HUES64 (cell line): ENCODE results near the gene SLC39A11.

Source experiments
- H3K27ac ChIP-seq: 2 replicates; pipeline ENCODE4 v1.7.0; 2013; ENCODE audit warnings: low read depth, low read length, inconsistent platforms
- H3K27me3 ChIP-seq: 2 replicates; pipeline ENCODE4 v1.6.1; 2013; ENCODE audit warnings: mild to moderate bottlenecking, low read length; ENCODE audit not compliant: insufficient read depth
- H3K36me3 ChIP-seq: 2 replicates; pipeline ENCODE4 v1.6.1; 2013; ENCODE audit warnings: mild to moderate bottlenecking, low read length; ENCODE audit not compliant: insufficient read depth
- H3K4me1 ChIP-seq: 2 replicates; pipeline ENCODE4 v1.6.1; 2013; ENCODE audit warnings: mild to moderate bottlenecking, low read length, moderate library complexity; ENCODE audit not compliant: insufficient read depth
- H3K4me3 ChIP-seq: 2 replicates; pipeline ENCODE4 v1.5.1; 2013; ENCODE audit warnings: mild to moderate bottlenecking, low read length, moderate library complexity
- H3K9ac ChIP-seq: 2 replicates; pipeline ENCODE4 v1.6.1; 2013; ENCODE audit warnings: mild to moderate bottlenecking, low read depth, low read length
- H3K9me3 ChIP-seq: 2 replicates; pipeline ENCODE4 v1.6.1; 2013; ENCODE audit warnings: low read depth, low read length; ENCODE audit not compliant: insufficient read depth
- WGBS: fragments of 150-250, 120-280 bp; methylation state at CpG from one replicate; pipeline ENCODE4 v1.1.7; 2013; ENCODE audit warnings: missing lambda C conversion rate; 5-methylcytosine and 5-hydroxymethylcytosine counted together

The SLC39A11 gene

DNA sequence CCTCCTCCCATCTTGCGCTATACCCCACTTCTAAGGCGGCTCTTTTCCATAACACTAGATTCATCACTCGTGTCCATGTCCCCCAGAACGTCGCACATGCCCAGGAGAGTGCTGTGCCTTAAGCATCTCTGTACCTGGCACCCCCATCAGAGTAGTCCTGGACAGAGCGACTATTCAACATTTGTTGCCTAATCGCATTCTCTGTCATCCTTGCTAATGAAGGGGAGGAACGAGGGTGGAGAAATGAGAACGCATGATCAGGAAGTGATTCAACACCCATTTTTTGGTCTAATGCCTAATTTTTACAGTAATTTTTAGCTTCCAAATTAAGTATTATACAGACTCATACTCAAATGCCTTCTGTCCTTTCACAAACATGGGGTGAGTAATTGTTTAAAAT, 53.2 kb downstream of the SLC39A11 start:
- Histone ChIP-seq H3K9me3 (0 out of 2 replicates have a peak, but pooled peaks cover 2% of the 10 kb centered on the region), H3K36me3 (no peaks in the 10 kb centered on the region), H3K27me3 (no peaks in the 10 kb centered on the region), H3K4me1 (no peaks in the 10 kb centered on the region), H3K9ac (no peak overlapping the region), H3K4me3 (no peak overlapping the region), H3K27ac (no peak overlapping the region)
- WGBS: 93% methylated on average over 9 of the region's 9 CpGs

DNA sequence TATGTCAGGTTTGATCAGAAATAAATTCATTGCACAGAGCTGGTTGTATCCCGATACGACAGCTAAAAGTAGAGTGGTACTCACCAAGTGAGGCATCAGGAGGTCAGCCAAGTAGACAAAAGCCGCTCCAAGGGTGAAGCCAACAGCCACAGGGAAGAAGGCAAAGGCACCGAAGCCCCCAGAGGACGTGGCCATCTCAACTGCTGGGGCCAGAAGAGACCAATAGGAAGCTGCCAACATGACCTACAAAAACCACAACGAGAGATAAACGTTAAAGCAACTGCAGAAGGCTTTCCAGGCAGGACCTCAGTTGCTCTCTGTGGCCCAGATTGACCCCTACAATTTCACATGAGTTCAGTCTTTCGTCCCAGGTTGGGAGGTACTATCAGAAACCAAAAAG, 61.0 kb downstream of the SLC39A11 start:
- H3K4me3 ChIP-seq: no peak overlapping the region
- no peak overlapping the region for H3K27ac ChIP-seq
- no peak overlapping the region for H3K9ac ChIP-seq
- 92% methylated on average over 8 of the region's 8 CpGs for WGBS
- no peaks in the 10 kb centered on the region for H3K36me3 ChIP-seq
- H3K27me3 ChIP-seq: no peaks in the 10 kb centered on the region
- no peaks in the 10 kb centered on the region for H3K4me1 ChIP-seq
- H3K9me3 ChIP-seq: no peaks in the 10 kb centered on the region

DNA sequence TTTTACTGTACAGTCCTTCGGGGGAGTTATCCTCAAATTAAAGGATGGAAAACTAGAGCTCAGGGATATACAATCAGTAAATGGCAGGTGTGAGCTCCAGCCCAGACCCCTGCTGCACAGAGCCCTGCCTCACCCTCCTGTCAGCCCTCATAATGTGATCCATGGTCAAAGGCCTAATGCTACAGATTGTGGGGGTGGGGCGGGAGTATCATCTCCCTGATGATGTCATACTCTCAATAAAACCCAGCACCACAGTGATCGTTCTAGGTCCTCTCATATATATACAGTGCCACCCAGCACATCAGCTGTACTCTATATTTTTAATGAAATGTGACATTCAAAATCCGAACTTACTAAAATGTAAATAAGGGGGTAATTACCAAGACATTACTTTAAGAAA, 61.5 kb downstream of the SLC39A11 start:
- Histone ChIP-seq H3K4me1 (no peaks in the 10 kb centered on the region), H3K9ac (no peak overlapping the region), H3K9me3 (no peaks in the 10 kb centered on the region), H3K36me3 (no peaks in the 10 kb centered on the region), H3K27ac (no peak overlapping the region), H3K4me3 (no peak overlapping the region), H3K27me3 (no peaks in the 10 kb centered on the region)
- 100% methylated on average over 3 of the region's 4 CpGs for WGBS

DNA sequence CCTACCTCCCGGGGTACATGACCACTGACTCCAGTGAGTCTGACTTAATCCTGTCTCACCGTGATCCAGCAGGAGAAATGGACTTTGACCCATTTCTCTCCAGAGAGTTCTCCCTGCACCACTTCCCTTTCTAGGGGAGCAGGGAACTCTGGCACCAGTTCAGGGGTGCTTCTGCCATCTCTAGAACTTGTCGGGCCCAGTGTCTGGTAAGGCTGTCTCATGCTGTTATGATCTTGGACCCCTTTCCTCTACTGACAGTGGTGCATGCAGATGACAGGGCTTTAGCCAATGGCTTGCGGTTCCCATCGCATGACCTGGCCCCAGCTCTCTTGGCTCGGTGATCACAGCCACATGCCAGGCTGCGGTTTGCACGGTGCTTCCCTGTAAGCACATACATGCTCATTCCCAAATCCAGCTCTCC, 62.0 kb downstream of the SLC39A11 start:
- no peaks in the 10 kb centered on the region for H3K4me1 ChIP-seq
- no peak overlapping the region for H3K9ac ChIP-seq
- 92% methylated on average over 8 of the region's 8 CpGs for WGBS
- no peaks in the 10 kb centered on the region for H3K36me3 ChIP-seq
- H3K4me3 ChIP-seq: no peak overlapping the region
- no peak overlapping the region for H3K27ac ChIP-seq
- H3K9me3 ChIP-seq: no peaks in the 10 kb centered on the region
- H3K27me3 ChIP-seq: no peaks in the 10 kb centered on the region

DNA sequence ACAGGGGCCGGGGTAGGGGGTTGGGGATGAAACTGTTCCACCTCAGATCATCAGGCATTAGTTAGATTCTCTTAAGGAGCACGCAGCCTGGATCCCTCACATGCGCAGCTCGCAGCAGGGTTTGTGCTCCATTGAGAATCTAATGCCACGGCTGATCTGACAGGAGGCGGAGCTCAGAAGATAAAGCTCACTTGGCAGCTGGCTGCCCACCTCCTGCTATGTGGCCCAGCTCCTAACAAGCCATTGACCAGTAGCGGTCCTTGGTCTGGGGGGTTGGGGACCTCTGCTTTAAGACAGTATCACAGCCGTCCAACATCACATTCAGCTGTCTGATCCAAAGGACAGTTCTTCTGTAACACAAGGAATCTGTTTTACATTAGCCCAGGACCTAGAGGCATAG, 62.5 kb downstream of the SLC39A11 start:
- Histone ChIP-seq H3K27ac (no peak overlapping the region), H3K4me3 (no peak overlapping the region), H3K36me3 (no peaks in the 10 kb centered on the region), H3K9me3 (no peaks in the 10 kb centered on the region), H3K27me3 (no peaks in the 10 kb centered on the region), H3K4me1 (no peaks in the 10 kb centered on the region), H3K9ac (no peak overlapping the region)
- WGBS: 88% methylated on average over 8 of the region's 8 CpGs

DNA sequence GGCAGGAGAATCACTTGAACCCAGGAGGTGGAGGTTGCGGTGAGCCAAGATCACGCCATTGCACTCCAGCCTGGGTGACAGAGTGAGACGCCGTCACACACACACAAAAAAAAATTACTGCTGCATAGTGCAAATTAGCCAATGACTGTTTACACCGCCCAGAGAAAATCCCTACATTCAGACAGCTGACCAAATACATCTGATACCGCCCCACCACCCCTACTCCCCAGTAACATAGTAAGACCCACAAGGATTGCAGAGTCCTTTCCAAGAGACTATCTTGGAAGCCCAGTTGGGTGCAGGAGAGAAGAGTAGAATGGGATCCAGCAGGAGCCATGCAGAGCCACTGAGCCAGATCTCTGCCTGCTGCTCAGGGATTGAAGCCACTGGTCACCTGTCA, 63.5 kb downstream of the SLC39A11 start:
- H3K4me1 ChIP-seq: no peaks in the 10 kb centered on the region
- no peak overlapping the region for H3K9ac ChIP-seq
- H3K27me3 ChIP-seq: no peaks in the 10 kb centered on the region
- no peak overlapping the region for H3K27ac ChIP-seq
- 93% methylated on average over 6 of the region's 6 CpGs for WGBS
- H3K9me3 ChIP-seq: no peaks in the 10 kb centered on the region
- H3K36me3 ChIP-seq: no peaks in the 10 kb centered on the region
- no peak overlapping the region for H3K4me3 ChIP-seq

DNA sequence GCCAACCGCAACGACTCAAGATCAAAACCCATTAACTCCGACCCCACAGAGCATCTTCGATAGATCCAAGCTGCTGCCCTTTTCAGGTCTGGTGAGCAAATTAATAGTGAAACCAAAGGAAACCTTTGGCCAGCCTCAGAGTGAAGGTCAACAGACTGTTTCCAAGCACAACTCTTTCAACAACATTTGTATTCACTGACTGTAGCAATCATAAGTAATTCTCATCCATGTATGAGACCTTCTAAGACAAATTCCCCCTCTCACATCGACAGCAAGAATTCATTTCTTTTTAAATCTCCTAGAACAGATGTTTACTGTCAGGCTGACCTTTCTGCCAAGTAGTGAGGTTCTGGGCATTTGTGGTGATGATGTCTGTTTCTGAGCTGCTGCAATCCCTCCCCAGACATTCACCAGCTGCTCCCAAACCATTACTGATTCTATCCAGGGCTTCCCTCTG, 64.2 kb downstream of the SLC39A11 start:
- H3K27me3 ChIP-seq: no peaks in the 10 kb centered on the region
- H3K36me3 ChIP-seq: no peaks in the 10 kb centered on the region
- no peak overlapping the region for H3K4me3 ChIP-seq
- H3K27ac ChIP-seq: no peak overlapping the region
- H3K9me3 ChIP-seq: no peaks in the 10 kb centered on the region
- H3K4me1 ChIP-seq: no peaks in the 10 kb centered on the region
- H3K9ac ChIP-seq: no peak overlapping the region
- WGBS: 96% methylated on average over 5 of the region's 5 CpGs

DNA sequence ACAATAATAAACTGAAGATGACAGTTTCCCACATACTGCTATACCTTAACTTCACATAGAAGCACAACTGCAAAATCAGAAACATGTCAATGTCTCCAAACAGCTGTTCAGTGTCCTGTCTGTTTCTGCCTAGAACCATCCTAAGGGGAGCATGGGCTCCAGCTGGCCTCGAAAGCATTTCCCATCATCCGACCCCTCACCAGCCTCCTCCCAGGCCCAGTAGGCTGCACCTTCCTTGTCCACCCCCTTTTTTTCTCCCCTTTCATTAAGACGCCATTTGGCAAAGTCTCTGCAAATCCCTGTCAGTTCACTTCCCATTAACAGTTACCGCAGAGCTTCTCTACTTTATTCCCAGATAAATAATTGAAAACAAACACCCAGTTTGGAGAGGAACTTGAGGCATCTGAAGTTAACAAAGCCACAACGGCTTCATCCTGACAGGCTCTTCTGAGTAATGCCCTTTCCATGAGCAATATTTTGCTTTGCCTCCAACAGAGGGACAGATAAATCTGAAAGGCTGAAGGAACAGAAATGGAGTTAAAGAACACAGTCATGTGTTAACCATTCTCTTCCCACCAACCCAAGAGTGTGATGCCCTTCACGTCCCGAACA, 65.3 kb downstream of the SLC39A11 start:
- no peak overlapping the region for H3K9ac ChIP-seq
- no peaks in the 10 kb centered on the region for H3K4me1 ChIP-seq
- H3K4me3 ChIP-seq: no peak overlapping the region
- no peaks in the 10 kb centered on the region for H3K9me3 ChIP-seq
- H3K27ac ChIP-seq: no peak overlapping the region
- no peaks in the 10 kb centered on the region for H3K36me3 ChIP-seq
- H3K27me3 ChIP-seq: no peaks in the 10 kb centered on the region
- 91% methylated on average over 7 of the region's 7 CpGs for WGBS

DNA sequence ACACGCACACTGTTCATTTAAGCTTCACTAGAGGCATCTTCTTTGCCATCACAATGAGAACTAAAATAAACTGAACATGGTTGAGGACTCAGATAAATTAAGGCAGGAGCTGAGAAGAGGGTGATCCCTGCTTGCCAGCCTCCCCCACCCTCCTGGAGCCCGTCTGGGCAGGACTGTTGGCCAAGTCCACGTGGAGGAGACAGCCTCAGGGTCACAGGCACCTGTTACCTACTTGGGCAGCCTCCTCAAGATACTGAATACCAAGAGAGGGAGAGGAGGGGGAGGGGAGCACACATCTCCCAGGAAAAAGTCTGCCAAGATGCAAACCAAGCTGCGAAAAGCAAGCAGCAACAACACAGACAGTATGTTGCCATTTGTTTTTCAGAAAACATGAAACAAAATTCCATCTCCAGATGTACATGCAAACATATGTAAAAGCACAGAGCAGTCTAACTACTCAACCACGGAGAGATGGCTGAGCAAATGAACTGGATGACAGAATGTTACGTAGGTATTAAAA, 67.4 kb downstream of the SLC39A11 start:
- Histone ChIP-seq H3K27me3 (no peaks in the 10 kb centered on the region), H3K27ac (no peak overlapping the region), H3K4me1 (no peaks in the 10 kb centered on the region), H3K36me3 (no peaks in the 10 kb centered on the region), H3K9ac (no peak overlapping the region), H3K9me3 (no peaks in the 10 kb centered on the region), H3K4me3 (no peak overlapping the region)
- WGBS: 77% methylated on average over 5 of the region's 6 CpGs

DNA sequence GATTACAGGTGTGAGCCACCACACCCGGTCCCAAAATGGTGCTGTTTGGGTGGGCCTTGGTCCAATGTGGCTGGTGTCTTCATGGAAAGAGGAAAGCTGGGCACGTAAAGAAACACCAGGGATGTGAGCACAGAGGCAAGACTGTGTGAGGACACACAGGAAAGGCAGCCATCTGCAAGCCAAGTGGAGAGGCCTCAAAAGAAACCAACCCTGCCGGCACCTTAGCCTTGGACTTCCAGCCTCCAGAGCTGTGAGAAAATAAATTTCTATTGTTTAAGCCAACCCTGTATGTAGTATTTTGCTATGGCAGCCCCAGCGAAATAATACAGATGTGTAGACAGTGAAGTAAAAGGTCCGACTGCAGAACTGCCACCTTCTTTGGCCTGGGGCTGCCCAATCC, 68.7 kb downstream of the SLC39A11 start:
- WGBS: 94% methylated on average over 5 of the region's 5 CpGs
- Histone ChIP-seq H3K36me3 (no peaks in the 10 kb centered on the region), H3K27ac (no peak overlapping the region), H3K27me3 (no peaks in the 10 kb centered on the region), H3K9ac (no peak overlapping the region), H3K9me3 (no peaks in the 10 kb centered on the region), H3K4me3 (no peak overlapping the region), H3K4me1 (no peaks in the 10 kb centered on the region)

DNA sequence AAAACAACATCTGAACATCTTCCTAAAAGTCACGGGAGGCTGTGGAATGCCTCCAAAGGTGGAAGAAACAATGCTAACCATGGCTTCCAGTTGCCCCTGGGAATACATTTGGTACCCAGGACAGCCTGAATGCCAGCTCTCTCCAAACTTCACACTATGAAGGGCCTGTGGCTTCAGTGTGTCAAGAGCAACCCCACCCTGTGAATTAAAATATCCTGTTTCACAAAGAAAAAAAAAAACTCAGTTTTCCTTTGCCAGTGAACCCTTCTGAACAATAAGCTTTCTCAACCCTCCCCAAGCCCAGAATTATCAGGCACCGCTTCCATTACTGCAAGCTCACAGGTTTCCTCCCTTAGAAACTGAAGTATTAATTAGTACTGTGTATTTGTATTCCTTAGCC, 69.8 kb downstream of the SLC39A11 start:
- Histone ChIP-seq H3K36me3 (no peaks in the 10 kb centered on the region), H3K9me3 (peaks cover 3% of the 10 kb centered on the region; the same call in 1 of the 2 replicates), H3K4me3 (no peak overlapping the region), H3K27me3 (no peaks in the 10 kb centered on the region), H3K4me1 (no peaks in the 10 kb centered on the region), H3K9ac (no peak overlapping the region), H3K27ac (no peak overlapping the region)
- WGBS: 94% methylated on average over 2 of the region's 2 CpGs

DNA sequence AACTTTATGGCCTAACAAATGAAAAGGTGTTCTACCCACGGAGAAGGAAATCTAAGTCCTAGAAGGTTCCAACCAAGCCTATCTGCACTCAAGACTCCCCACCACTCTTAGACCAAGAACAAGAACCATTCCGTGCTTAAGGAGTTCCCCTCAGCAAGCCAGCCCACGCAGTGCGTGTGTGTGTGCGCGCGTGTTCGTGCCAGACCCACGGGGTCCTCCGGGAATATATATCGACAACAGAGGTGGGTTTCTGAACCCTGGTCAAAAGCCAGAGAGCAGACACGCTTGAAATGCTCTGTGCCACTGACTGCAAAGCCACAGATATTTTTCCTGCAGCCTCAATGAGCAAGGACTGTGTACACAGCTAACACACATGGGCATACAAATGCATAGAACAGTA, 70.7 kb downstream of the SLC39A11 start:
- Histone ChIP-seq H3K36me3 (no peaks in the 10 kb centered on the region), H3K9ac (no peak overlapping the region), H3K4me1 (no peaks in the 10 kb centered on the region), H3K4me3 (no peak overlapping the region), H3K9me3 (peaks cover 4% of the 10 kb centered on the region; the same call in 1 of the 2 replicates), H3K27ac (no peak overlapping the region), H3K27me3 (no peaks in the 10 kb centered on the region)
- WGBS: 91% methylated on average over 12 of the region's 12 CpGs
